ENCODE data around the gene PGA4. TPM values are rescaled to one million over a fixed set of nuclear protein-coding genes. Genes with fewer than 3 reads are reported as not detected.

The PGA4 gene
- total and polyA plus RNA-seq, 9 of the 15 experiments (the other 6 are each of a cell fraction or from before 2014, with no cell fraction given): not detected

GRCh38 chr11:61272731-61273130, 50.6 kb downstream of the PGA4 start (continued):
- TF ChIP-seq MECOM (CRISPR knock-in tag; IDR thresholded peaks at IDR 0.05): no peak
- TF ChIP-seq EZH2 (IDR thresholded peaks at IDR 0.05; ENCODE audit: borderline replicate concordance, low read depth, low read length): no peak
- TF ChIP-seq OTX1 (CRISPR knock-in tag; IDR thresholded peaks at IDR 0.05): 0 out of 2 replicates have a peak, but pooled peaks have one; percentile 52
- TF ChIP-seq SMARCC2 (IDR thresholded peaks at IDR 0.05; ENCODE audit: low read depth): no peak
- peak; percentile 34 for TF ChIP-seq PHF20 (IDR thresholded peaks at IDR 0.05; ENCODE audit: partially characterized antibody)
- TF ChIP-seq, protein P1, sequence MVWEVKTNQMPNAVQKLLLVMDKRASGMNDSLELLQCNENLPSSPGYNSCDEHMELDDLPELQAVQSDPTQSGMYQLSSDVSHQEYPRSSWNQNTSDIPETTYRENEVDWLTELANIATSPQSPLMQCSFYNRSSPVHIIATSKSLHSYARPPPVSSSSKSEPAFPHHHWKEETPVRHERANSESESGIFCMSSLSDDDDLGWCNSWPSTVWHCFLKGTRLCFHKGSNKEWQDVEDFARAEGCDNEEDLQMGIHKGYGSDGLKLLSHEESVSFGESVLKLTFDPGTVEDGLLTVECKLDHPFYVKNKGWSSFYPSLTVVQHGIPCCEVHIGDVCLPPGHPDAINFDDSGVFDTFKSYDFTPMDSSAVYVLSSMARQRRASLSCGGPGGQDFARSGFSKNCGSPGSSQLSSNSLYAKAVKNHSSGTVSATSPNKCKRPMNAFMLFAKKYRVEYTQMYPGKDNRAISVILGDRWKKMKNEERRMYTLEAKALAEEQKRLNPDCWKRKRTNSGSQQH (CRISPR knock-in tag; IDR thresholded peaks at IDR 0.05): 0 out of 2 replicates have a peak, but pooled peaks have one; percentile 19
- TF ChIP-seq FOXK1 (CRISPR knock-in tag; IDR thresholded peaks at IDR 0.05; ENCODE audit: borderline replicate concordance): no peak
- no peak for TF ChIP-seq ZNF224 (CRISPR knock-in tag; IDR thresholded peaks at IDR 0.05)
- no peak for TF ChIP-seq SNRNP70 (optimal IDR thresholded peaks at IDR 0.05; ENCODE audit: low read depth, low read length)
- no peak for TF ChIP-seq YY1 (IDR thresholded peaks at IDR 0.05; ENCODE audit: borderline replicate concordance in 1 of 3, control insufficient read depth in 1 of 3, extremely low read depth in 1 of 3, insufficient read depth in 3 of 3, insufficient read length in 1 of 3, insufficient replicate concordance in 2 of 3, low read depth in 1 of 3, low read length in 2 of 3)
- TF ChIP-seq ZBED1 (IDR thresholded peaks at IDR 0.05): no peak
- TF ChIP-seq NFIC (IDR thresholded peaks at IDR 0.05): no peak
- TF ChIP-seq MTF1 (CRISPR knock-in tag; IDR thresholded peaks at IDR 0.05; ENCODE audit: borderline replicate concordance): no peak

Measured in K562 (cell line).